Naive thymus-derived CD4-positive, alpha-beta T cell (primary cell): ENCODE results near the gene ULBP1. TPM values are rescaled to one million over a fixed set of nuclear protein-coding genes. Genes with fewer than 3 reads are reported as not detected.
"Not testable (repeated sequence)": the region's sequence is repeated elsewhere in the genome, so short reads cannot be mapped to it uniquely, and the experiment has no call there.

Experiments
- ATAC-seq: fragments of 150-1000 bp; cut with Tn5 transposase; 2 replicates; pipeline ENCODE4 v1.10.0; 2021; ENCODE audit warnings: mild to moderate bottlenecking, moderate library complexity
- CTCF ChIA-PET: fragments of 350-600 bp; sonication (Branson Sonifier 250); formaldehyde crosslinking; loops from one replicate; lab custom pipeline; 2021; ENCODE audit warnings: antibody characterized with exemption; lab: Charles Lee
- POLR2A ChIA-PET: fragments of 350-600 bp; sonication (Branson Sonifier 250); formaldehyde crosslinking; loops from one replicate; lab custom pipeline; 2021; ENCODE audit warnings: antibody characterized with exemption, inconsistent platforms; lab: Charles Lee
- DNase-seq, 9 donors: peaks; one replicate each; pipeline versions ENCODE4 v3.0.0 to v3.0.0-alpha.2; 2020 to 2022; ENCODE audit warnings: mixed read lengths in 1 of 9
- H3K27ac ChIP-seq: one replicate; pipeline ENCODE4 v1.7.0; 2013; ENCODE audit warnings: mild to moderate bottlenecking, low read depth, low read length, moderate library complexity
- H3K27me3 ChIP-seq, 2 donors: one replicate each; pipeline ENCODE4 v1.7.0; 2013; ENCODE audit warnings: low read length in 2 of 2, mild to moderate bottlenecking in 2 of 2, moderate library complexity in 2 of 2; ENCODE audit not compliant: control insufficient read depth in 2 of 2, insufficient read depth in 2 of 2
- H3K36me3 ChIP-seq, 3 experiments: 1 replicate in 2 of 3; 2 replicates in 1 of 3; pipeline ENCODE4 v1.7.0; 2013; ENCODE audit warnings: low read length in 3 of 3, mild to moderate bottlenecking in 3 of 3, moderate library complexity in 1 of 3; ENCODE audit not compliant: insufficient read depth in 3 of 3, control insufficient read depth in 2 of 3
- H3K4me1 ChIP-seq, 2 donors: one replicate each; pipeline ENCODE4 v1.7.0; 2013; ENCODE audit warnings: low read length in 2 of 2, mild to moderate bottlenecking in 2 of 2, moderate library complexity in 1 of 2; ENCODE audit not compliant: control insufficient read depth in 2 of 2, insufficient read depth in 2 of 2
- H3K4me3 ChIP-seq: 2 replicates; pipeline ENCODE4 v1.7.0; 2013; ENCODE audit warnings: mild to moderate bottlenecking, low read length
- H3K9me3 ChIP-seq, 3 experiments: 1 replicate in 2 of 3; 2 replicates in 1 of 3; pipeline ENCODE4 v1.7.0; 2013; ENCODE audit warnings: low read length in 3 of 3; ENCODE audit not compliant: control insufficient read depth in 2 of 3
- H3K27ac Mint-ChIP-seq, 9 donors: one replicate each; pipeline ENCODE4 v1.8.0; 2020 to 2022; ENCODE audit warnings: mixed read lengths in 9 of 9, mild to moderate bottlenecking in 8 of 9, moderate library complexity in 5 of 9, inconsistent platforms in 2 of 9
- H3K27me3 Mint-ChIP-seq, 5 donors: one replicate each; pipeline ENCODE4 v1.8.0; 2021 to 2022; ENCODE audit warnings: mixed read lengths in 5 of 5, mild to moderate bottlenecking in 1 of 5
- H3K36me3 Mint-ChIP-seq, 5 donors: one replicate each; pipeline ENCODE4 v1.8.0; 2020 to 2022; ENCODE audit warnings: mixed read lengths in 5 of 5, mild to moderate bottlenecking in 3 of 5, inconsistent platforms in 1 of 5
- H3K4me1 Mint-ChIP-seq, 7 donors: one replicate each; pipeline ENCODE4 v1.8.0; 2020 to 2022; ENCODE audit warnings: mixed read lengths in 7 of 7, mild to moderate bottlenecking in 3 of 7, inconsistent platforms in 1 of 7
- H3K4me3 Mint-ChIP-seq, 10 donors: one replicate each; pipeline ENCODE4 v1.8.0; 2020 to 2022; ENCODE audit warnings: mild to moderate bottlenecking in 10 of 10, mixed read lengths in 10 of 10, moderate library complexity in 6 of 10, inconsistent platforms in 2 of 10
- H3K9me3 Mint-ChIP-seq, 11 donors: one replicate each; pipeline ENCODE4 v1.8.0; 2020 to 2022; ENCODE audit warnings: mixed read lengths in 11 of 11, mild to moderate bottlenecking in 4 of 11, inconsistent platforms in 1 of 11, moderate library complexity in 1 of 11
- intact Hi-C, 2 donors: fragments of 100-400 bp; cut with micrococcal nuclease; formaldehyde crosslinking; loops; one replicate each; pipeline ENCODE4 v1.15.1; 2023
- polyA plus RNA-seq, 2 donors: library from polyadenylated mRNA; unstranded; fragments of 300-500 nt; fragmentation: Illumina TruSeq; gene quantifications; one replicate each; pipeline ENCODE4 v1.2.3, GENCODE V29; 2021
- total RNA-seq, 6 experiments: library from RNA in 5 of 6; stranded (reverse) in 5 of 6; gene quantifications; 1 replicate in 5 of 6; 2 replicates in 1 of 6; pipeline ENCODE4 v1.2.3 and lab custom pipeline; 2021 to 2026

ULBP1 gene
- total and polyA plus RNA-seq, 7 experiments from 2014 or later = 1.4 TPM; not detected in 6

DNA sequence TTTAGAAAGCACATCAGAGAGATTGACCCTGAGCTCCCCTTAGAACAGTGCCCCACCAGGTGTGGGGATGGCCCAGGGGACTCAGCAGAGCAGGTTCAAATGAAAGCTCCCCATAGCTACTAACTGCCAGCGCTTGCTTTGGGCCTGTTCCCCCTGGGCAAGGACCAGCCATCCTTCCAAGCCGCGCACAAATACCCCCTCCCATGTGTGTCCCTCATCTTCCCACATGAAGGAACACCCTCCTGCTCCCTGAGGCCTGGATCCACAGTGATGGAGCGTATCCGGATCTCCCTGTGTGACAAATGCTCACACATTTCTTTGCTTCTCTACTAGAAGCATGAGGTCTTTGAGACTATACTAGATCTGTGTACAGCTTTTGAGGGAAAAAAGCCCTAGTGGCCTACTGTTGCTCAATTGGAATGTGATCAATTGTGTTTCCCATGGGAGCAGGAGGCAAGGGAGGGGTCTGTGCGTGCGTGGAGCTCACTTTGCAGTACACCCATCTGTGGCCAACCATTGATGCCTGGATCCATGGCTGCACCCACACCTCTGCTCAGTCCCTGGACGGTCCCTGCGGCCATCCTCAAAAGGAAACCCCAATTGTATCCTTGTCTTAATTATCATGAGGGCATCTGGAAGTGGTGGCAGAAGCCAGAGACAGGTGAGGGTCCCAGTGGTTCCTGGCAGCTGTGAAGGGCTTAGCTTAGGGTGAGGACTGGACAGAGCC is 39.4 kb upstream of the ULBP1 start:
- CTCF ChIA-PET = interaction anchor here (0.6 to 1.5 kb wide), 4 partner anchors 8 to 178 kb away, joined by 3 to 5 read pairs (median 3); partner anchors contain the start of gene NUP43
- POLR2A ChIA-PET = interaction anchor here (0.6 kb wide), 1 partner anchor 88 kb away, joined by 4 read pairs; no protein-coding TSS in a partner anchor
- H3K4me1 ChIP-seq = peaks cover 6 to 7% of the 10 kb centered on the region in 2 donors
- peaks cover 16% of the 10 kb centered on the region in 2 donors for H3K27me3 ChIP-seq
- no peaks in the 10 kb centered on the region for H3K36me3 ChIP-seq
- intact Hi-C loops = loop anchor here in 1 of 2 donors (10.0 kb wide), 1 partner anchor 900 kb away; no protein-coding TSS in a partner anchor
- H3K27ac ChIP-seq = no peak overlapping the region
- DNase-seq (no peak), ATAC-seq (no peak)
- H3K27ac Mint-ChIP-seq = peak overlapping the region in 1 of 9 donors; percentile 67
- H3K4me3 ChIP-seq = no peak overlapping the region
- H3K4me3 Mint-ChIP-seq = peak overlapping the region; percentile 8 to 89 (median 76)
- H3K36me3 Mint-ChIP-seq = no peaks in the 10 kb centered on the region
- peaks cover 80 to 90% (median 87%) of the 10 kb centered on the region in 5 donors for H3K27me3 Mint-ChIP-seq
- no peaks in the 10 kb centered on the region for H3K9me3 ChIP-seq
- peaks cover 0 to 6% (median 0%) of the 10 kb centered on the region in 11 donors for H3K9me3 Mint-ChIP-seq
- peaks cover 18 to 30% (median 26%) of the 10 kb centered on the region in 7 donors for H3K4me1 Mint-ChIP-seq

DNA sequence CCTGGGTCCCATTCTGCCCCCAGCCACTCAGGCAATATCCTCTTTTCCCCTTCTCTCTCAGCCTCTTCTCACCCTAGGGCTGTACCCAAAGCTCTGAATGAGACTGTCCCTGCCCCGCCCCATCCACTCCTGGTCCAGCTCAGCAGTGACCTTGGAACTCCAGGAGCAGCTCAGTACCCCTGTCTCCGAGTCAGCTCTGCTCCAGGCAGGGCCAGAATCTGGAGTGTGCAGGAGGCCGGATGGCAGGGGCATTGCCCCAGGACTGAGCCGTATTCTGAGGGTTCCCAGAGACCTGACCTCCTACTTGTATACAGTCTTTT is 38.9 kb upstream of the ULBP1 start:
- ChIA-PET POLR2A (interaction anchor here (0.6 kb wide), 1 partner anchor 87 kb away, joined by 4 read pairs; no protein-coding TSS in a partner anchor), CTCF (interaction anchor here (0.6 to 1.3 kb wide), 4 partner anchors 8 to 179 kb away, joined by 3 to 5 read pairs (median 3); partner anchors contain the start of gene NUP43)
- no peak overlapping the region for H3K27ac Mint-ChIP-seq
- Histone ChIP-seq H3K4me1 (peaks cover 6 to 7% of the 10 kb centered on the region in 2 donors), H3K27ac (no peak overlapping the region), H3K4me3 (no peak overlapping the region), H3K36me3 (no peaks in the 10 kb centered on the region), H3K27me3 (peaks cover 21% of the 10 kb centered on the region in 2 donors), H3K9me3 (no peaks in the 10 kb centered on the region)
- H3K9me3 Mint-ChIP-seq = peaks cover 0 to 6% (median 0%) of the 10 kb centered on the region in 11 donors
- H3K4me3 Mint-ChIP-seq = peak overlapping the region in 4 of 10 donors; percentile 8 to 89 (median 67)
- DNase-seq = no peak
- no peak for ATAC-seq
- no peaks in the 10 kb centered on the region for H3K36me3 Mint-ChIP-seq
- H3K27me3 Mint-ChIP-seq = peaks cover 85 to 92% (median 88%) of the 10 kb centered on the region in 5 donors
- intact Hi-C loops = loop anchor here (1.0 to 10.0 kb wide), 4 partner anchors 43 to 900 kb away; partner anchors contain the start of gene GINM1 (in 1 of the 2)
- peaks cover 18 to 30% (median 26%) of the 10 kb centered on the region in 7 donors for H3K4me1 Mint-ChIP-seq

DNA sequence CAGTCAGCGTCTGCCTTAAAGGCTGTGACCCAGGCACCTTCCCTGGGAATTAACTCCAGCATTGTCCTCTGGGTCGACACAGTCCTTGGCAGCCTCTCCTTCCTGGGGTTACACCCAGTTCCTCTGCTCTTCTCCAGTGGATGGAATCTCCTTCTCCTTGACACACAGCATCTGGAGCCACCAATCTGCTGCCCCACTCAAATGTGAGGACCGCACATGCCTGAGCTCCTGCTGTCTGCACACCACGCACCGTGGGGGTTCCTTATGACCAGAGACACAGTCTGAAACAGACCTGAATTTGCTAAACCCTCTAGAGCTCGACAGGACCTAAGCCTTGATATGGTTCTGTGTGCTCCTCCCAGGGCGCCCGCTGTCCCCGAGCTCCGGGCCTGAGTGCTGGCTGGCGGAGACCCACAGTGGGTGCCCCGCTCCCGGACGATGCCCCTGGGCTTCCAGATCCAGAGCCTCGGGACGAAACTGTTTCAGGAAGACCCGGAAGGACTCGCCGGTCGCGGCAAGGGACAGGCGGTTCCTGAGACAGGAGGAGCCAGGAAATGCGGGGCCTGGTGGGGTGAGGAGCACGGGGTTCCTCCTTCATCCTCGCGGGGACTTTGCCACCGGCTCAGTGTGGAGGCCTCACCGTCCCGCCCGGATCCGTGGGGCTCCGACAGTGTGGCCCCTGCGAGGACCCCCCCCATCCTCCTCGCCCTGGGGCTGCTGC is 38.3 kb upstream of the ULBP1 start:
- no peak for ATAC-seq
- Histone ChIP-seq H3K27me3 (peaks cover 21 to 26% of the 10 kb centered on the region in 2 donors), H3K9me3 (no peaks in the 10 kb centered on the region), H3K36me3 (no peaks in the 10 kb centered on the region), H3K4me3 (no peak overlapping the region), H3K4me1 (peaks cover 6 to 7% of the 10 kb centered on the region in 2 donors), H3K27ac (no peak overlapping the region)
- peak in 1 of 9 donors; percentile 19 for DNase-seq
- Mint-ChIP-seq H3K36me3 (no peaks in the 10 kb centered on the region), H3K27me3 (peaks cover 85 to 93% (median 88%) of the 10 kb centered on the region in 5 donors), H3K4me3 (peak overlapping the region in 9 of 10 donors; percentile 26 to 73 (median 48)), H3K27ac (no peak overlapping the region), H3K9me3 (peaks cover 0 to 6% (median 0%) of the 10 kb centered on the region in 11 donors), H3K4me1 (peaks cover 18 to 30% (median 26%) of the 10 kb centered on the region in 7 donors)
- ChIA-PET CTCF (interaction anchor here (0.6 to 1.3 kb wide), 4 partner anchors 9 to 179 kb away, joined by 3 to 5 read pairs (median 3); partner anchors contain the start of gene NUP43), POLR2A (no interaction called here)
- intact Hi-C loops = loop anchor here (1.0 to 10.0 kb wide), 4 partner anchors 43 to 901 kb away; partner anchors contain the start of gene GINM1 (in 1 of the 2)

DNA sequence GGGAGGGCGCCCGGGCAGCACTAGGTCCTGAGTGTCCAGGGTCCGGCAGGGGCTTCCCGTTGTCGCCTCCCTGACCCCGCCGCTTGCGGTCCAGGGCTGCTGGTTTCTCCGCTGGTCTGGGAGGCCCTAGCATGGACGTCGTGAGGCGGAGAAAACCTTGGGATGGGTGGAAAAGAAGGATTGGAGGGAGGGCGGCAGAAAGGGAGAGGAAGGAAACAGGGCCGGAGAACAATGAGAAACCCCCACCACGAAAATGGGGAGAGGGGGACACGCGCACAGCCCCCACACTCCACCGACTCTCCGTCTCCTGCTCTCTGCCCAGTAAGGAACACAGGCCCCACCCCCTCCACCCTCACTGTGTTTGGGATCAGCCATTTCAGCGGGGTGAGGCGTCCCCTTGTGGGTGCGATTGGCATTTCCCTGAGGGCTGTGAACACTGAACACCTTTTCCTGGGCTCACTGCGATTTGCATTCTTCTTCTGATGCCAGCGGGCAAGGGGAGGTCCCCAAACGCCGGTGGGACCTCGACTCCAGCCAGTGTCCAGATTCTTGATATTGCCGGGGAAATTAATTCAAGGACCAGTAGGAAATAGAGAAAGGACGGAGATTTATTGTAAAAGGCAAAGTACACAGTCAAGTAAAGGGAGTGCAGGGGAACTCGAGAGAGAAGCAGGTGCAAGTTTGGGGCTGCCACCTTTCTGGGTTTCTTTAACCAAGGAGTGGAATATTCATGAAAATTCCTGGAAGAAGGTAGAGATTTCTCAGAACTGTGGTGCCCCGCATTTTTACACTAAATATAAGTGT is 37.6 kb upstream of the ULBP1 start:
- Histone ChIP-seq H3K27ac (no peak overlapping the region), H3K36me3 (no peaks in the 10 kb centered on the region), H3K4me3 (no peak overlapping the region), H3K4me1 (peaks cover 6 to 7% of the 10 kb centered on the region in 2 donors), H3K27me3 (peaks cover 21 to 32% of the 10 kb centered on the region in 2 donors), H3K9me3 (no peaks in the 10 kb centered on the region)
- peak; percentile 76 for ATAC-seq
- H3K27me3 Mint-ChIP-seq = peaks cover 85 to 93% (median 87%) of the 10 kb centered on the region in 5 donors
- DNase-seq = peak; percentile 35 to 77 (median 56)
- ChIA-PET CTCF (interaction anchor here (0.8 to 1.7 kb wide), 2 partner anchors 14 to 91 kb away, joined by 3 to 4 read pairs; no protein-coding TSS in a partner anchor), POLR2A (no interaction called here)
- peak overlapping the region in 1 of 9 donors; percentile 10 for H3K27ac Mint-ChIP-seq
- no peaks in the 10 kb centered on the region for H3K36me3 Mint-ChIP-seq
- H3K4me3 Mint-ChIP-seq = peak overlapping the region in 9 of 10 donors; percentile 12 to 73 (median 40)
- peaks cover 18 to 30% (median 26%) of the 10 kb centered on the region in 7 donors for H3K4me1 Mint-ChIP-seq
- intact Hi-C loops = loop anchor here (1.0 to 10.0 kb wide), 8 partner anchors 44 to 901 kb away; partner anchors contain the start of genes GINM1 (in 1 of the 2) and PPIL4 (in 1 of the 2)
- peaks cover 0 to 6% (median 0%) of the 10 kb centered on the region in 11 donors for H3K9me3 Mint-ChIP-seq

DNA sequence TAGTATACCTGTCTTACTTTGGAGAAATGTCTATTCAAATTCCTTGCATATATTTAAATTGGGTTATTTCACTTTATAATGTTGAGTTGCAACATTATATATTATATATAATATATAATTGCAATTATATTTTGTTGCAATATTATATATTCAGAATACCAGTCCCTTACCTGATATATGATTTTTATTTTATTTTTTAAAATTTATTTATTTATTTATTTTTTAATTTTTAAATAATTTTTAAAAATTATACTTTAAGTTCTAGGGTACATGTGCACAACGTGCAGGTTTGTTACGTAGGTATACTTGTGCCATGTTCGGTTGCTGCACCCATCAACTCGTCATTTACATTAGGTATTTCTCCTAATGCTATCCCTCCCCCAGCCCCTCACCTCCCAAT is 36.7 kb upstream of the ULBP1 start:
- H3K9me3 ChIP-seq, H3K36me3 ChIP-seq, H3K4me1 ChIP-seq, H3K9me3 Mint-ChIP-seq, H3K4me3 ChIP-seq, POLR2A ChIA-PET, H3K27ac Mint-ChIP-seq, H3K27ac ChIP-seq, H3K4me3 Mint-ChIP-seq, DNase-seq, ATAC-seq, H3K36me3 Mint-ChIP-seq: not testable (repeated sequence)
- peaks cover 17 to 29% (median 25%) of the 10 kb centered on the region in 7 donors for H3K4me1 Mint-ChIP-seq
- intact Hi-C loops = loop anchor here (5.0 to 10.0 kb wide), 3 partner anchors 45 to 902 kb away; partner anchors contain the start of gene GINM1 (in 1 of the 2)
- peaks cover 21 to 34% of the 10 kb centered on the region in 2 donors for H3K27me3 ChIP-seq
- CTCF ChIA-PET = interaction anchor here (1.7 kb wide), 1 partner anchor 92 kb away, joined by 4 read pairs; no protein-coding TSS in a partner anchor
- peaks cover 87 to 93% (median 87%) of the 10 kb centered on the region in 5 donors for H3K27me3 Mint-ChIP-seq
